H1 (cell line): Measurements from ENCODE around the gene TMEM120B. TPM values are rescaled to one million over a fixed set of nuclear protein-coding genes. Genes with fewer than 3 reads are reported as not detected.

Experiments used
- CTCF ChIA-PET: fragments of 300-600 bp; sonication (Branson Sonifier 250); formaldehyde crosslinking; loops from one replicate; lab custom pipeline; 2021; ENCODE audit not compliant: partially characterized antibody; lab: Charles Lee
- POLR2A ChIA-PET: fragments of 300-600 bp; sonication (Branson Sonifier 250); formaldehyde crosslinking; loops from one replicate; lab custom pipeline; 2021; ENCODE audit warnings: inconsistent platforms; ENCODE audit not compliant: partially characterized antibody; lab: Charles Lee
- DNase-seq, 2 experiments: peaks; one replicate each; pipeline versions ENCODE4 v3.0.0 to v3.0.0-alpha.2; 2010 to 2022; ENCODE audit warnings: low spot score in 2 of 2, low read depth in 1 of 2, mixed read lengths in 1 of 2
- FAIRE-seq: peaks from 2 replicates; lab custom pipeline; 2011; peaks lifted over from hg19 to GRCh38; lab: Jason Lieb, UNC
- H2AFZ ChIP-seq: 2 replicates; pipeline ENCODE4 v1.8.1; 2012; ENCODE audit warnings: low read length, inconsistent platforms
- H2AK5ac ChIP-seq: 2 replicates; pipeline ENCODE4 v1.6.1; 2013; ENCODE audit warnings: low read depth, low read length
- H2BK120ac ChIP-seq: replicated peaks from 2 replicates; pipeline ENCODE3; 2013; ENCODE audit warnings: low read depth, low read length, inconsistent platforms
- H2BK12ac ChIP-seq: 2 replicates; pipeline ENCODE4 v1.6.1; 2013; ENCODE audit warnings: low read depth, low read length
- H2BK15ac ChIP-seq: 2 replicates; pipeline ENCODE4 v1.6.1; 2013; ENCODE audit warnings: low read length
- H2BK20ac ChIP-seq: 2 replicates; pipeline ENCODE4 v1.6.1; 2013; ENCODE audit warnings: low read length
- H2BK5ac ChIP-seq: 2 replicates; pipeline ENCODE4 v1.6.1; 2013; ENCODE audit warnings: low read depth, low read length
- H3K14ac ChIP-seq: 2 replicates; pipeline ENCODE4 v1.6.1; 2013; ENCODE audit warnings: inconsistent platforms; ENCODE audit not compliant: insufficient read length
- H3K18ac ChIP-seq: 2 replicates; pipeline ENCODE4 v1.6.1; 2013; ENCODE audit warnings: low read length; ENCODE audit errors: extremely low read depth
- H3K23ac ChIP-seq: 2 replicates; pipeline ENCODE4 v1.6.1; 2013; ENCODE audit warnings: inconsistent platforms; ENCODE audit not compliant: insufficient read length
- H3K23me2 ChIP-seq: 2 replicates; pipeline ENCODE4 v1.6.1; 2013; ENCODE audit warnings: low read depth, low read length
- H3K27ac ChIP-seq: 2 replicates; pipeline ENCODE4 v1.6.1; 2011; ENCODE audit warnings: low read depth, low read length, inconsistent platforms
- H3K27me3 ChIP-seq, 4 experiments: replicated peaks in 1 of 4; 1 replicate in 1 of 4; 2 replicates in 3 of 4; pipeline versions ENCODE4 v1.6.1 to v1.8.1; 2011 to 2013; ENCODE audit warnings: low read length in 3 of 4, mild to moderate bottlenecking in 3 of 4, inconsistent platforms in 2 of 4, mixed read lengths in 2 of 4, moderate library complexity in 1 of 4; ENCODE audit not compliant: control insufficient read depth in 3 of 4, insufficient read depth in 3 of 4; ENCODE audit errors: extremely low read depth in 1 of 4
- H3K36me3 ChIP-seq, 4 experiments: 2 replicates each; pipeline versions ENCODE4 v1.6.1 to v1.8.1; 2011 to 2013; ENCODE audit warnings: mild to moderate bottlenecking in 4 of 4, low read length in 3 of 4, moderate library complexity in 2 of 4, control low read depth in 1 of 4, inconsistent platforms in 1 of 4; ENCODE audit not compliant: insufficient read depth in 4 of 4, control insufficient read depth in 2 of 4
- H3K4ac ChIP-seq: replicated peaks from 2 replicates; pipeline ENCODE3; 2013; ENCODE audit warnings: low read length, low read depth, mixed read lengths, inconsistent platforms; ENCODE audit not compliant: insufficient read length
- H3K4me1 ChIP-seq, 4 experiments: replicated peaks in 1 of 4; 1 replicate in 1 of 4; 2 replicates in 3 of 4; pipeline versions ENCODE4 v1.6.1 to v1.8.1; 2011 to 2013; ENCODE audit warnings: low read length in 3 of 4, inconsistent platforms in 2 of 4, mixed read lengths in 1 of 4; ENCODE audit not compliant: insufficient read depth in 4 of 4, control insufficient read depth in 3 of 4
- H3K4me2 ChIP-seq, 2 experiments: 2 replicates each; pipeline versions ENCODE4 v1.6.1 to v1.8.1; 2011 to 2013; ENCODE audit warnings: low read depth in 2 of 2, low read length in 2 of 2, control low read depth in 1 of 2, inconsistent platforms in 1 of 2, mild to moderate bottlenecking in 1 of 2; ENCODE audit not compliant: insufficient read depth in 1 of 2
- H3K4me3 ChIP-seq, 4 experiments: fragments of 200-600, 300-600 bp in 1 of 4; sonication (generic), shearing (Covaris generic), sonication (Bioruptor Twin) in 1 of 4; 2 replicates each; pipeline versions ENCODE4 v1.5.1 to v1.8.1; 2011 to 2016; ENCODE audit warnings: low read length in 4 of 4, low read depth in 3 of 4, control low read depth in 2 of 4, inconsistent platforms in 2 of 4, mild to moderate bottlenecking in 2 of 4, mixed read lengths in 1 of 4, moderate library complexity in 1 of 4; ENCODE audit not compliant: insufficient read depth in 2 of 4; ENCODE audit errors: extremely low read depth in 1 of 4
- H3K56ac ChIP-seq: replicated peaks from 2 replicates; pipeline ENCODE3; 2013; ENCODE audit warnings: low read depth, mild to moderate bottlenecking, mixed read lengths, low read length, inconsistent platforms; ENCODE audit not compliant: insufficient read length
- H3K79me1 ChIP-seq: 2 replicates; pipeline ENCODE4 v1.6.1; 2013; ENCODE audit warnings: low read depth, low read length, control low read depth
- H3K79me2 ChIP-seq, 2 experiments: 2 replicates each; pipeline versions ENCODE4 v1.6.1 to v1.8.1; 2012 to 2013; ENCODE audit warnings: low read length in 2 of 2, mild to moderate bottlenecking in 2 of 2, inconsistent platforms in 1 of 2; ENCODE audit not compliant: insufficient read depth in 2 of 2, control insufficient read depth in 1 of 2
- H3K9ac ChIP-seq, 4 experiments: replicated peaks in 1 of 4; 1 replicate in 1 of 4; 2 replicates in 3 of 4; pipeline versions ENCODE4 v1.6.1 to v1.8.1; 2011 to 2013; ENCODE audit warnings: low read depth in 3 of 4, low read length in 3 of 4, control low read depth in 2 of 4, mild to moderate bottlenecking in 2 of 4, moderate library complexity in 2 of 4, inconsistent platforms in 1 of 4; ENCODE audit errors: extremely low read depth in 1 of 4
- H3K9me3 ChIP-seq, 2 experiments: 2 replicates each; pipeline versions ENCODE4 v1.6.1 to v1.8.1; 2012 to 2013; ENCODE audit warnings: mild to moderate bottlenecking in 2 of 2, moderate library complexity in 2 of 2, control low read depth in 1 of 2, inconsistent platforms in 1 of 2, low read depth in 1 of 2, low read length in 1 of 2, mixed read lengths in 1 of 2; ENCODE audit not compliant: insufficient read depth in 2 of 2
- H4K20me1 ChIP-seq, 2 experiments: replicated peaks in 1 of 2; 2 replicates each; pipeline versions ENCODE3 to v1.8.1; 2011 to 2013; ENCODE audit warnings: inconsistent platforms in 2 of 2, low read length in 2 of 2, mild to moderate bottlenecking in 1 of 2; ENCODE audit not compliant: insufficient read depth in 2 of 2, control insufficient read depth in 1 of 2
- H4K5ac ChIP-seq: 2 replicates; pipeline ENCODE4 v1.6.1; 2013; ENCODE audit warnings: low read length, low read depth, mixed read lengths, inconsistent platforms; ENCODE audit not compliant: insufficient read length
- H4K8ac ChIP-seq: 2 replicates; pipeline ENCODE4 v1.8.0; 2013; ENCODE audit warnings: mild to moderate bottlenecking, moderate library complexity, low read length, inconsistent platforms; ENCODE audit not compliant: insufficient read depth; ENCODE audit errors: extremely low read depth
- H4K91ac ChIP-seq: replicated peaks from 2 replicates; pipeline ENCODE3; 2013; ENCODE audit warnings: low read length, mixed read lengths, inconsistent platforms; ENCODE audit not compliant: insufficient read length
- CBX8 ChIP-seq: fragments of 300-800, 300-1000 bp; sonication (generic); IDR thresholded peaks from 2 replicates; pipeline ENCODE4 v1.7.1; 2016; ENCODE audit warnings: low read depth, low read length, borderline replicate concordance
- CTBP2 ChIP-seq: IDR thresholded peaks from 2 replicates; pipeline ENCODE4 v1.7.0; 2011; ENCODE audit warnings: borderline replicate concordance, mild to moderate bottlenecking, moderate library complexity, mixed read lengths, low read length; ENCODE audit not compliant: insufficient read depth, insufficient read length
- EGR1 ChIP-seq: IDR thresholded peaks from 2 replicates; pipeline ENCODE4 v1.6.1; 2011; ENCODE audit warnings: low read depth, low read length, borderline replicate concordance
- EZH2 ChIP-seq: fragments of 200-600 bp; sonication (generic); IDR thresholded peaks from 2 replicates; pipeline ENCODE4 v1.7.1; 2012; ENCODE audit warnings: low read depth, mild to moderate bottlenecking, moderate library complexity, low read length, inconsistent platforms; ENCODE audit not compliant: severe bottlenecking
- KDM5A ChIP-seq: fragments of 200-600 bp; IDR thresholded peaks from 2 replicates; pipeline ENCODE4 v1.7.1; 2012; ENCODE audit warnings: mild to moderate bottlenecking, low read length, inconsistent platforms, mixed read lengths
- MAFK ChIP-seq: IDR thresholded peaks from 2 replicates; pipeline ENCODE4 v1.6.1; 2012; ENCODE audit warnings: low read depth, mild to moderate bottlenecking, improper control_type of control experiment, low read length
- POLR2A ChIP-seq, 2 experiments: IDR thresholded peaks; 1 replicate in 1 of 2; 2 replicates in 1 of 2; pipeline ENCODE4 v1.6.1; 2011; ENCODE audit warnings: low read depth in 2 of 2, low read length in 2 of 2, mild to moderate bottlenecking in 2 of 2; ENCODE audit errors: control extremely low read depth in 1 of 2
- POU5F1 ChIP-seq: IDR thresholded peaks from 2 replicates; pipeline ENCODE4 v1.6.1; 2011; ENCODE audit warnings: low read depth, mild to moderate bottlenecking, low read length, moderate library complexity
- RNF2 ChIP-seq: fragments of 200-900, 300-1000 bp; sonication (generic); IDR thresholded peaks from 2 replicates; pipeline ENCODE4 v1.7.1; 2016; ENCODE audit warnings: borderline replicate concordance, low read depth, mild to moderate bottlenecking, antibody characterized with exemption, low read length; ENCODE audit not compliant: poor library complexity, severe bottlenecking; ENCODE audit errors: missing control alignments
- YY1 ChIP-seq: IDR thresholded peaks from 2 replicates; pipeline ENCODE4 v1.6.1; 2011; ENCODE audit warnings: low read depth, mild to moderate bottlenecking, low read length
- WGBS, 2 experiments: shearing (Covaris generic) in 1 of 2; methylation state at CpG; one replicate each; pipeline versions ENCODE4 v1.1.6 to v1.1.7; 2013 to 2015; ENCODE audit warnings: low lambda C conversion rate in 2 of 2, mixed read lengths in 2 of 2, inconsistent platforms in 1 of 2, low coverage in 1 of 2, missing lambda C conversion rate in 1 of 2; ENCODE audit not compliant: insufficient replicate concordance in 2 of 2, insufficient coverage in 1 of 2, insufficient read length in 1 of 2; ENCODE audit errors: extremely low coverage in 1 of 2, missing lambda C conversion rate in 1 of 2; 5-methylcytosine and 5-hydroxymethylcytosine counted together
- polyA plus RNA-seq, 7 experiments: library from polyadenylated mRNA; depleted of rRNA in 3 of 7; stranded (reverse) in 5 of 7; unstranded in 2 of 7; fragments of >200 nt in 5 of 7; fragments of 200-250 nt in 2 of 7; gene quantifications; 1 replicate in 5 of 7; 2 replicates in 1 of 7; 4 replicates in 1 of 7; pipeline versions ENCODE4 v1.2.1 to v1.2.3, GENCODE V29; 2011 to 2013; ENCODE audit warnings: missing spikeins in 2 of 7, mixed read lengths in 2 of 7
- total RNA-seq: library from RNA; stranded (reverse); fragmentation: NEBNext Ultra II Directional; extraction: Animal tissue kit (Norgen Biotek cat#: 25700); gene quantifications from 2 replicates; pipeline ENCODE4 v1.2.1, GENCODE V29; 2021
- TF ChIP-seq, protein P1 (sequence below): IDR thresholded peaks from 2 replicates; pipeline ENCODE4 v1.6.1; 2012; ENCODE audit warnings: inconsistent platforms

The TMEM120B gene
- total and polyA plus RNA-seq, 2 of the 8 experiments (the other 6 are each of a cell fraction or from before 2014, with no cell fraction given): 22.0 to 29.1 TPM

DNA sequence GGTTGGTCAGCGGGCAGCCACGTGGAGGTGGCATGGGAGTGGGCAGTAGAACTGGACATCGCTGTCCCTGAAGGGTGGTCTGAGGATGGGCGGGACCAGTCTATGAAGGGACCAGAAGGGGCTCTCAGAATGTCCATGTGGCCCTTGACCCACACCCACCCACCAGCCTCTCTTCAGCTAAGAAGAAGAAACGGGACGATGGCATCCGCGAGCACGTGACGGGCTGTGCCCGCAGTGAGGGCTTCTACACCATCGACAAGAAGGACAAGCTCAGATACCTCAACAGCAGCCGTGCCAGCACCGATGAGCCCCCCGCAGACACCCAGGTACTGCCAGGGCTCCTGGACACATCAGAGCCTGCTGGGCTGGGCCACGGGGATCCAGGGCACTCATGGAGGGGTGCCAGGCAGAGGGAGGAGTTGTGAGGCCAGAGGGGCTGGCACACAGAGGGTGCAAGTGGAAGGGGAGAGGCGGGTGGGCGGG lies 112.5 kb downstream of the TMEM120B start:
- Histone ChIP-seq H3K23ac (no peak overlapping the region), H3K9me3 (no peaks in the 10 kb centered on the region), H2AFZ (no peak overlapping the region), H3K4me3 (no peak overlapping the region), H3K4me2 (no peak overlapping the region), H2BK20ac (no peak overlapping the region), H3K27ac (no peak overlapping the region), H2AK5ac (no peak overlapping the region), H2BK120ac (no peak overlapping the region), H3K4ac (no peak overlapping the region), H4K20me1 (peaks cover 0 to 13% of the 10 kb centered on the region in 2 experiments), H4K8ac (no peak overlapping the region), H3K56ac (no peak overlapping the region), H3K23me2 (no peaks in the 10 kb centered on the region), H3K36me3 (peaks cover 4 to 34% (median 19%) of the 10 kb centered on the region in 4 experiments), H4K91ac (no peak overlapping the region), H2BK5ac (no peak overlapping the region), H4K5ac (no peak overlapping the region), H3K9ac (no peak overlapping the region), H3K79me1 (no peaks in the 10 kb centered on the region), H3K27me3 (no peaks in the 10 kb centered on the region), H3K4me1 (no peaks in the 10 kb centered on the region), H2BK12ac (no peak overlapping the region), H3K18ac (no peak overlapping the region), H3K79me2 (no peaks in the 10 kb centered on the region), H2BK15ac (no peak overlapping the region), H3K14ac (no peak overlapping the region)
- FAIRE-seq (no peak), DNase-seq (no peak)
- 94% methylated on average over 16 of the region's 18 CpGs; no CpG with 5 or more reads in 1 of the 2 experiments for WGBS, 2 experiments
- CTCF ChIA-PET: interaction anchor here (0.5 to 14.5 kb wide), 8 partner anchors 9 to 346 kb away, joined by 3 to 163 read pairs (median 6); partner anchors contain the start of gene RHOF
- POLR2A ChIA-PET: interaction anchor here (1.4 to 6.4 kb wide), 8 partner anchors 9 to 63 kb away, joined by 3 to 50 read pairs (median 6); partner anchors contain the start of genes RHOF and SETD1B
- TF ChIP-seq RNF2: no peak
- no peak for TF ChIP-seq POU5F1
- TF ChIP-seq CTBP2: no peak
- TF ChIP-seq YY1: no peak
- TF ChIP-seq KDM5A: no peak
- no peak for TF ChIP-seq POLR2A (IDR thresholded peaks at IDR 0.05; ENCODE audit: control extremely low read depth in 1 of 2, low read depth in 2 of 2, low read length in 2 of 2)
- no peak for TF ChIP-seq EZH2
- TF ChIP-seq, protein P1, sequence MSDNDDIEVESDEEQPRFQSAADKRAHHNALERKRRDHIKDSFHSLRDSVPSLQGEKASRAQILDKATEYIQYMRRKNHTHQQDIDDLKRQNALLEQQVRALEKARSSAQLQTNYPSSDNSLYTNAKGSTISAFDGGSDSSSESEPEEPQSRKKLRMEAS: no peak
- TF ChIP-seq MAFK: no peak
- TF ChIP-seq EGR1: no peak
- no peak for TF ChIP-seq CBX8
